ENCODE results near the gene ADAMTSL3. TPM values are rescaled to one million over a fixed set of nuclear protein-coding genes. Genes with fewer than 3 reads are reported as not detected.

ADAMTSL3 gene
- polyA plus RNA-seq, 4 donors, result 4.0 to 5.3 (median 4.9) TPM

GRCh38 chr15:83911345-83911744, 257.4 kb downstream of the ADAMTSL3 start:
- no peak for DNase-seq (ENCODE audit: low read depth in 4 of 4, low spot score in 3 of 4)

- DNase-seq (ENCODE audit: low read depth in 4 of 4, low spot score in 3 of 4), result no peak
These were observed 258.4 kb downstream of the ADAMTSL3 start for GRCh38 chr15:83912343-83912742.

GRCh38 chr15:83913034-83913632, 259.2 kb downstream of the ADAMTSL3 start:
- DNase-seq (ENCODE audit: low read depth in 4 of 4, low spot score in 3 of 4), result no peak

GRCh38 chr15:83914906-83915305, 261.0 kb downstream of the ADAMTSL3 start:
- no peak for DNase-seq (ENCODE audit: low read depth in 4 of 4, low spot score in 3 of 4)

GRCh38 chr15:83917432-83917831, 263.5 kb downstream of the ADAMTSL3 start:
- no peak for DNase-seq (ENCODE audit: low read depth in 4 of 4, low spot score in 3 of 4)

GRCh38 chr15:83918011-83918410, 264.1 kb downstream of the ADAMTSL3 start:
- DNase-seq (ENCODE audit: low read depth in 4 of 4, low spot score in 3 of 4), result no peak

- no peak for DNase-seq (ENCODE audit: low read depth in 4 of 4, low spot score in 3 of 4)
These were observed 265.5 kb downstream of the ADAMTSL3 start for GRCh38 chr15:83919319-83919830.

GRCh38 chr15:83919978-83920510, 266.1 kb downstream of the ADAMTSL3 start:
- no peak for DNase-seq (ENCODE audit: low read depth in 4 of 4, low spot score in 3 of 4)

GRCh38 chr15:83922649-83923294, 268.8 kb downstream of the ADAMTSL3 start:
- DNase-seq (ENCODE audit: low read depth in 4 of 4, low spot score in 3 of 4), result no peak

GRCh38 chr15:83926116-83926515, 272.2 kb downstream of the ADAMTSL3 start:
- no peak for DNase-seq (ENCODE audit: low read depth in 4 of 4, low spot score in 3 of 4)

- no peak for DNase-seq (ENCODE audit: low read depth in 4 of 4, low spot score in 3 of 4)
These were observed 273.9 kb downstream of the ADAMTSL3 start for GRCh38 chr15:83927704-83928391.

GRCh38 chr15:83928392-83928734, 274.4 kb downstream of the ADAMTSL3 start:
- no peak for DNase-seq (ENCODE audit: low read depth in 4 of 4, low spot score in 3 of 4)

- no peak for DNase-seq (ENCODE audit: low read depth in 4 of 4, low spot score in 3 of 4)
These were observed 275.0 kb downstream of the ADAMTSL3 start for GRCh38 chr15:83928878-83929418.

GRCh38 chr15:83929619-83930018, 275.7 kb downstream of the ADAMTSL3 start:
- DNase-seq (ENCODE audit: low read depth in 4 of 4, low spot score in 3 of 4), result no peak

- no peak for DNase-seq (ENCODE audit: low read depth in 4 of 4, low spot score in 3 of 4)
These were observed 276.7 kb downstream of the ADAMTSL3 start for GRCh38 chr15:83930392-83931212.

- no peak for DNase-seq (ENCODE audit: low read depth in 4 of 4, low spot score in 3 of 4)
These were observed 281.9 kb downstream of the ADAMTSL3 start for GRCh38 chr15:83935774-83936173.

GRCh38 chr15:83940136-83940535, 286.2 kb downstream of the ADAMTSL3 start:
- DNase-seq (ENCODE audit: low read depth in 4 of 4, low spot score in 3 of 4), result no peak

GRCh38 chr15:83943043-83943442, 289.1 kb downstream of the ADAMTSL3 start:
- DNase-seq (ENCODE audit: low read depth in 4 of 4, low spot score in 3 of 4), result no peak

GRCh38 chr15:83943849-83944404, 290.0 kb downstream of the ADAMTSL3 start:
- no peak for DNase-seq (ENCODE audit: low read depth in 4 of 4, low spot score in 3 of 4)

GRCh38 chr15:83947156-83947555, 293.2 kb downstream of the ADAMTSL3 start:
- DNase-seq (ENCODE audit: low read depth in 4 of 4, low spot score in 3 of 4), result no peak

Data from right renal pelvis (tissue), 4 donors.